ENCODE measurements around the gene R3HDM1.

DNA sequence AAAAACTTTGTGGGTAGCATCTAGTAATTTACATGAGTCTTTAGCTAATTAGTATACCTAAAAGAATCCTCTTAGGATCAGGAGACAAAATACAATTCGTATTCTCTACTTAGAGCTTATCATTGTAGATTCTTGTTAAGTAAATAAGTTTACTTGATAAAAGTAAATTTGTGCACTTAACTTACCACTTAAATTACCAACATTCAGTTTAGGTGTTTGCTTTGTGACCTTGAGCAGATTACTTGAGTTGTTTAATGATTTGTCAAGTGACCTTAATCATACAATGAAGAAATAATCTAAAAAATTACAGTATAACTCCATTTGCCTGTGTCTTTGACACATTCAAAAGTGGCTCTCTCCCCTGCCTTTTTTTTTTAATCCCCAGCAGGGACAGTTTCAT, 143.2 kb downstream of the R3HDM1 start:
- TF ChIP-seq, protein P1, sequence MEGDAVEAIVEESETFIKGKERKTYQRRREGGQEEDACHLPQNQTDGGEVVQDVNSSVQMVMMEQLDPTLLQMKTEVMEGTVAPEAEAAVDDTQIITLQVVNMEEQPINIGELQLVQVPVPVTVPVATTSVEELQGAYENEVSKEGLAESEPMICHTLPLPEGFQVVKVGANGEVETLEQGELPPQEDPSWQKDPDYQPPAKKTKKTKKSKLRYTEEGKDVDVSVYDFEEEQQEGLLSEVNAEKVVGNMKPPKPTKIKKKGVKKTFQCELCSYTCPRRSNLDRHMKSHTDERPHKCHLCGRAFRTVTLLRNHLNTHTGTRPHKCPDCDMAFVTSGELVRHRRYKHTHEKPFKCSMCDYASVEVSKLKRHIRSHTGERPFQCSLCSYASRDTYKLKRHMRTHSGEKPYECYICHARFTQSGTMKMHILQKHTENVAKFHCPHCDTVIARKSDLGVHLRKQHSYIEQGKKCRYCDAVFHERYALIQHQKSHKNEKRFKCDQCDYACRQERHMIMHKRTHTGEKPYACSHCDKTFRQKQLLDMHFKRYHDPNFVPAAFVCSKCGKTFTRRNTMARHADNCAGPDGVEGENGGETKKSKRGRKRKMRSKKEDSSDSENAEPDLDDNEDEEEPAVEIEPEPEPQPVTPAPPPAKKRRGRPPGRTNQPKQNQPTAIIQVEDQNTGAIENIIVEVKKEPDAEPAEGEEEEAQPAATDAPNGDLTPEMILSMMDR (IDR thresholded peaks at IDR 0.05) = no peak
- TF ChIP-seq POLR2A (IDR thresholded peaks at IDR 0.05) = no peak
